OCI-LY1 (cell line): ENCODE measurements around the gene SMIM22.

Source experiments
- H2AFZ ChIP-seq: fragments of 200-600 bp; sonication (generic), shearing (Covaris generic); 2 replicates; pipeline ENCODE4 v1.6.0; 2014; ENCODE audit warnings: antibody characterized with exemption, mild to moderate bottlenecking, low read length
- H3F3A ChIP-seq: fragments of 200-600 bp; sonication (generic), shearing (Covaris generic); 2 replicates; pipeline ENCODE4 v1.6.0; 2014; ENCODE audit warnings: mild to moderate bottlenecking, antibody characterized with exemption, low read length, moderate library complexity; ENCODE audit not compliant: insufficient read depth
- H3K27ac ChIP-seq: fragments of 200-600 bp; sonication (generic); 2 replicates; pipeline ENCODE4 v1.5.1; 2014; ENCODE audit warnings: low read length, mixed run types, mild to moderate bottlenecking, low read depth; ENCODE audit not compliant: poor library complexity, severe bottlenecking
- H3K27me3 ChIP-seq: fragments of 200-600 bp; sonication (generic); 2 replicates; pipeline ENCODE4 v1.6.0; 2014; ENCODE audit warnings: antibody characterized with exemption, mild to moderate bottlenecking, low read length, moderate library complexity; ENCODE audit not compliant: insufficient read depth
- H3K36me3 ChIP-seq: fragments of 200-600 bp; sonication (generic); 2 replicates; pipeline ENCODE4 v1.6.1; 2014; ENCODE audit warnings: mild to moderate bottlenecking, antibody characterized with exemption, low read length, moderate library complexity, mixed read lengths; ENCODE audit not compliant: insufficient read depth
- H3K4me1 ChIP-seq: fragments of 200-600 bp; sonication (generic); 2 replicates; pipeline ENCODE4 v1.5.1; 2014; ENCODE audit warnings: mild to moderate bottlenecking, low read length, moderate library complexity; ENCODE audit not compliant: insufficient read depth, severe bottlenecking
- H3K4me2 ChIP-seq: fragments of 200-600 bp; sonication (generic), shearing (Covaris generic); 2 replicates; pipeline ENCODE4 v1.6.1; 2014; ENCODE audit warnings: low read length
- H3K4me3 ChIP-seq: fragments of 200-600 bp; sonication (generic); 2 replicates; pipeline ENCODE4 v1.5.1; 2014; ENCODE audit warnings: low read length, low read depth, mild to moderate bottlenecking, mixed read lengths; ENCODE audit not compliant: poor library complexity, severe bottlenecking
- H3K79me2 ChIP-seq: fragments of 200-600 bp; shearing (Covaris generic); 2 replicates; pipeline ENCODE4 v1.6.1; 2016; ENCODE audit warnings: mixed run types, low read length, mixed read lengths; ENCODE audit not compliant: insufficient read depth
- H3K9ac ChIP-seq: fragments of 200-600 bp; sonication (generic), shearing (Covaris generic); 2 replicates; pipeline ENCODE4 v1.6.1; 2014; ENCODE audit warnings: mild to moderate bottlenecking, low read length, mixed read lengths
- H3K9me2 ChIP-seq: fragments of 200-600 bp; sonication (generic), shearing (Covaris generic); 2 replicates; pipeline ENCODE4 v1.6.1; 2014; ENCODE audit warnings: low read depth, mild to moderate bottlenecking, low read length, mixed read lengths
- H3K9me3 ChIP-seq: fragments of 200-600 bp; shearing (Covaris generic); 2 replicates; pipeline ENCODE4 v1.6.1; 2014; ENCODE audit warnings: low read length, mixed read lengths
- H4K20me1 ChIP-seq: fragments of 200-600 bp; sonication (generic), shearing (Covaris generic); 2 replicates; pipeline ENCODE4 v1.6.0; 2016; ENCODE audit warnings: mild to moderate bottlenecking, low read length; ENCODE audit not compliant: insufficient read depth
- CTCF ChIP-seq: fragments of 200-600 bp; sonication (generic), shearing (Covaris generic); IDR thresholded peaks from 2 replicates; pipeline ENCODE4 v1.5.1; 2017; ENCODE audit warnings: mild to moderate bottlenecking, antibody characterized with exemption, low read length, moderate library complexity, mixed read lengths
- EZH2 ChIP-seq: fragments of 200-600 bp; sonication (generic), shearing (Covaris generic); IDR thresholded peaks from 2 replicates; pipeline ENCODE4 v1.8.0; 2017; ENCODE audit warnings: borderline replicate concordance, mixed run types, mild to moderate bottlenecking, antibody characterized with exemption, low read length, moderate library complexity, mixed read lengths

The SMIM22 gene

GRCh38 chr16:4811242-4811641, 16.1 kb downstream of the SMIM22 start:
- Histone ChIP-seq H3K9ac (no peak overlapping the region), H3K9me2 (no peaks in the 10 kb centered on the region), H3K79me2 (no peaks in the 10 kb centered on the region), H3F3A (no peaks in the 10 kb centered on the region), H3K27me3 (no peaks in the 10 kb centered on the region), H3K4me3 (no peak overlapping the region), H3K4me2 (no peak overlapping the region), H3K36me3 (peaks cover 69% of the 10 kb centered on the region), H3K4me1 (no peaks in the 10 kb centered on the region), H2AFZ (no peak overlapping the region), H3K9me3 (no peaks in the 10 kb centered on the region), H4K20me1 (no peaks in the 10 kb centered on the region), H3K27ac (no peak overlapping the region)
- TF ChIP-seq EZH2 (no peak), CTCF (no peak)

- no peaks in the 10 kb centered on the region for H3K4me1 ChIP-seq
- no peak overlapping the region for H3K27ac ChIP-seq
- no peaks in the 10 kb centered on the region for H4K20me1 ChIP-seq
- no peaks in the 10 kb centered on the region for H3K79me2 ChIP-seq
- H3F3A ChIP-seq = no peaks in the 10 kb centered on the region
- H3K9ac ChIP-seq = no peak overlapping the region
- no peak overlapping the region for H2AFZ ChIP-seq
- H3K27me3 ChIP-seq = no peaks in the 10 kb centered on the region
- TF ChIP-seq CTCF (no peak), EZH2 (no peak)
- peaks cover 72% of the 10 kb centered on the region for H3K36me3 ChIP-seq
- no peak overlapping the region for H3K4me3 ChIP-seq
- no peak overlapping the region for H3K4me2 ChIP-seq
- H3K9me3 ChIP-seq = no peaks in the 10 kb centered on the region
- H3K9me2 ChIP-seq = no peaks in the 10 kb centered on the region
Observed at GRCh38 chr16:4811773-4812172, 16.6 kb downstream of the SMIM22 start.

- no peak for TF ChIP-seq EZH2
- no peak for TF ChIP-seq CTCF
Observed at GRCh38 chr16:4813251-4814003, 18.3 kb downstream of the SMIM22 start.

More at GRCh38 chr16:4813251-4814003, 18.3 kb downstream of the SMIM22 start:
- Histone ChIP-seq H3F3A (no peaks in the 10 kb centered on the region), H3K4me1 (no peaks in the 10 kb centered on the region), H3K9ac (no peak overlapping the region), H3K4me3 (no peak overlapping the region), H3K4me2 (no peak overlapping the region), H3K27me3 (no peaks in the 10 kb centered on the region), H3K27ac (no peak overlapping the region), H3K9me2 (no peaks in the 10 kb centered on the region), H3K9me3 (no peaks in the 10 kb centered on the region), H2AFZ (no peak overlapping the region), H4K20me1 (no peaks in the 10 kb centered on the region), H3K79me2 (no peaks in the 10 kb centered on the region), H3K36me3 (peaks cover 73% of the 10 kb centered on the region)
